GM18499 (cell line): ENCODE data around the gene CREG1.

Experiments used
- ATAC-seq: cut with Tn5 transposase; IDR thresholded peaks from one replicate; pipeline ENCODE4 v1.9.1; 2021; ENCODE audit warnings: moderate number of reproducible peaks; ENCODE audit not compliant: insufficient read depth, unreplicated experiment

Gene CREG1

GRCh38 chr1:167509587-167509986 lies 44.0 kb downstream of the CREG1 start:
- no peak for ATAC-seq

DNA sequence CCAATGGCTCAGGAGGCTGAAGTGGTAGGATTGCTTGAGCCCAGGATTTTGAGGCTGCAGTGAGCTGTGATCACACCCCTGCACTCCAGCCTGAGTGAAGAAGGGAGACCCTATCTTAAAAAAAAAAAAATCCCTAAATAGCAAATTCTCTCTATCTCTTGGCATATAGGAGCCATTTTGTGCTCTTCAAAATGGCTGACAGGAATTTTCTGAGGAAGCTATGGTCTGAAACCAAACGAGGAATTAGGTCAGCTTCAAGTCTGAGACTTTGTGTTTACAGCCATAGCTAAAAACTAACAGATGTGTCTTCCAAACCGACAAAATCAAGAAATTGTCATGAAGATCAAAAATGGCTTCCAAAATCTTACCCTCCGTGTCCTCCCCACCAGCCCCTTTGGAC lies 45.8 kb downstream of the CREG1 start:
- ATAC-seq, result no peak

DNA sequence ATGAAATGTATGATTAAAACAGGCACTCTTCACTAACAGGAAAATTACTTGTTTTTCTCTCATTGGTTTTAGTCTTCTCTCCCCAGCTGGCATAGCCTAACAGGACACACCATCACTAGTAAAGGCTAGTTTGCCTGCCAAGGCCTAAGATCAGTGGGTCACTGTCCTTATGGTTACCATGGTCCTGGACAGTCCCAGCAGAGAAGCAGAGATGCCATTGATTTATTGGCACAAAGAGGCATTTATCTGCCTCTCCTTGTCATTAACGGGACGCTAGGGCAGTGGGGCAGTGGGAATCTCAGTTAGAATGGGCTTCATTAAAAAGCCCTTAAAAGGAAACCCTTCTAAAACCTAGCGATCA lies 49.1 kb downstream of the CREG1 start:
- no peak for ATAC-seq

DNA sequence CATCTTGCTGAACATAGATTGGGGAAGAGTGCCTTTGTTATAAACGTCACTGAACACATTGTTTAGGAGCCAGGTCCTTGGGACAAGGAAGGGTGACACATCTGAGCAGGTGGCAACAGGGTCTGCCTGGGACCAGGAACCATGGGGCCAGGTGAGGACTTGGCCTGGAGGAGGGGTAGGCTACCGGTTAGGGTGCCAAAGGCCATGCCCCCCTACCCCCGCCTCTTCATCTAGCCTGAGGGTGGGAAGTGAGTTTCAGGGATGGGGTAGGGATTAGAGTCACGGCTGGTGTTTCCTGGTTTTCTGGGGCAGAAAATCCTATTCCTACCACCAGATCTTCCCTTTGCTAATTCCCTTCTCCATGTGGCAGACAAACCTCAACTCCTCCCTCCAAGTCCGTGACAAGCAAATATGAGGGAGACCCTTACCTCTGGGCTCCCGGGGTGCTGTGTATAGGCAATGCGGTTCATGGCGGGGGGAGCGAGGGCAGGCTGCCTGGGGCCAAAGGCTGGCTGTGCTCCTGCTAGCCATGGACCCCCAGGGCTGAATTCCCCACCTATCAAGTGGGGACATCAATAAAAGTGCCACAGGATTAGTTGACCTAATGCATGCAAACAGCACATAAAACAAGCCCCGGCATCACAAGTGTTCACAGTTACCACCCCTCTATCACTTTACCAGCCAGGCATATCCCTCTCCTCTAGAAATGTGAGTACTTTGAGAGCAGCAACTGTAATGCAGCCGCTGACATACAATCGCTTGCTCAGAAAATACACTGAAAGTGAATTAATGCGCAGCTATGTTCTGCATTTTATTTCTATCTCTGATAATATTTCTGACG lies 49.7 kb downstream of the CREG1 start:
- no peak for ATAC-seq

DNA sequence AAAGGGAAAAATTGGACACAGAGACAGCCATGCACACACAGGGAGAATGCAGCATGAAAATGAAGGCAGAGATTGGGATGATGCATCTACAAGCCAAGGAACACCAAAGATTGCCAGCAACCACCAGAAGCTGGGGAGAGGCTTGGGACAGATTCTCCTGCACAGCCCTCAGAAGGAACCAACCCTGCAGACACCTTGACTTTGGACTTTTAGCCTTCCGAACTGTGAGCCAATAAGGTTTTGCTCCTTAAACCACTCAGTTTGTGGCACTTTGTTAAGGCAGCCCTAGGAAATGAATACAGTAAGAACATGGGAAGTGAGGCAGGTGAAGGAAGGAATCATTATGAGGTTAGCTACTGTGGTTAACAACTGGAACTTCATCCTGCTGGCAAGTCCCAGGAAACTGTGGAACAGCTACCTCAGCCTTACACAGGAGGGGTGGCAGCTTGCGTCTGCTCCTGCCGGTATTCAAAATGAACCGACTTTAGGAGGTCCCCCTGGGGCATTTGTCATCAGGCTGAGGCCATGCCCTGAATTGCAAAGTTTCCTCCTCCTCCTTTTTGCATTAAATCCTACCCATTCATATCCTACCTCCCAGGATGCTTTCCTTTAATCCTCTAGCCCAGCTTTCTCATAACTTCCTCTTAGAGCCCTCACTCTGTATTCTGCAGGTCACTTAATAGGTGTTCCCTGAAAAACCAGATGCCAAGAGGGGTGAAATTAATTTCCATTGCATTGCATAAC lies 50.7 kb downstream of the CREG1 start:
- ATAC-seq, result no peak

DNA sequence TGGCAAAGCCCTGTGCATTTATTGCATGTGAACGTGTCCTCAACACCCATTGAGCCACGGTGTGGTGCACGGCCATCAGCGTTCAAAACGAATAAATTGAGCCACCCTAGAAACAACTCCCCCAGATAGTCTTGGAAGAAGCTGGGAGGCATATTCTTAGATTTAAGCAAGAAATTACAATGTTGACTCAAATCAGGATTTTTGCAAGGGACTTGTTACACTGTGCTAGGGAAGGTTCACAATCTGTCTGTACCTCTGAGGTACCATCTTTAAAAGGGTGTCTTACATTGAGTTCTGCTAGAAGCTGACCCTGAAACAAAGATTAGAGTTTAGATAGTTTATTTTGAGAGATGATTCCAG lies 51.4 kb downstream of the CREG1 start:
- no peak for ATAC-seq

GRCh38 chr1:167501515-167502191 lies 51.9 kb downstream of the CREG1 start:
- no peak for ATAC-seq

GRCh38 chr1:167500283-167500860 lies 53.2 kb downstream of the CREG1 start:
- no peak for ATAC-seq

DNA sequence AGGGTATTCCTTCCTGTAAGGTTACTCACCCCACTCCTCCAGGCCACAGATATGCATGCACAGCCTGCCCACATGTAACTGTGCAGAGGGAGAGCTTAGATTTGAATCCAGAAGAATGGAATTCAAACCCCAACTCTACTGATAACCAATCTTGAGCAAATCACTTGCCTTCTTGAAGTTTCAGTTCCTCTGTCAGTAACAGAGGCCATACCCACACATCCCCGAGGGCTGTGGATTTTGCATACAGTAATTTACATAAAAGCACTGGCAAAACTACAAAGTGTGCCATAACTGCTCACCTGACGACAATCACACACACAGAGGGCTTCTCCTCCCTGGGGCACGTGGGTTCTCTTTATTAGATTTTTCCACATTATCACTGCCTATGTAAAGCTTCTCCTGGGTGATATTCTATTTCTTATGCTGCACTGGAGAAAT lies 53.9 kb downstream of the CREG1 start:
- peak; percentile 96 for ATAC-seq

DNA sequence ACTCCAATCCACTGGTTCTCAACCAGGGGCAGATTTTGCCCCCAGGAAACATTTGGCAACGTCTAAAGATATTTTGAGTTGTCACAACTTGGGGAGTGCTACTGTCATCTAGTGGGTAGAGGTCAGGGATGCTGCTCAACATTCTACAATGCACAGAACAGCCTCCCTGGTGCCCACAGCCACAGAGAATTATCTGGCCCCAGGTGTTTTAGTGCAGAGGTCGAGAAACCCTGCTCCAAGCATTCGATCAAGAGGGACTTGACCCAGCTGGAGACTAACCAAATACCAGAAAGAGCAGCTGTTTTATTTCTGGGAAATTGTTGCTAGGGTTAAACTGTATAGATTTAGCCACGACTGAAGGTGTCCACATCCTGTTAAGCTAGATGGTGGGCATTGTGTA lies 54.5 kb downstream of the CREG1 start:
- ATAC-seq, result no peak

DNA sequence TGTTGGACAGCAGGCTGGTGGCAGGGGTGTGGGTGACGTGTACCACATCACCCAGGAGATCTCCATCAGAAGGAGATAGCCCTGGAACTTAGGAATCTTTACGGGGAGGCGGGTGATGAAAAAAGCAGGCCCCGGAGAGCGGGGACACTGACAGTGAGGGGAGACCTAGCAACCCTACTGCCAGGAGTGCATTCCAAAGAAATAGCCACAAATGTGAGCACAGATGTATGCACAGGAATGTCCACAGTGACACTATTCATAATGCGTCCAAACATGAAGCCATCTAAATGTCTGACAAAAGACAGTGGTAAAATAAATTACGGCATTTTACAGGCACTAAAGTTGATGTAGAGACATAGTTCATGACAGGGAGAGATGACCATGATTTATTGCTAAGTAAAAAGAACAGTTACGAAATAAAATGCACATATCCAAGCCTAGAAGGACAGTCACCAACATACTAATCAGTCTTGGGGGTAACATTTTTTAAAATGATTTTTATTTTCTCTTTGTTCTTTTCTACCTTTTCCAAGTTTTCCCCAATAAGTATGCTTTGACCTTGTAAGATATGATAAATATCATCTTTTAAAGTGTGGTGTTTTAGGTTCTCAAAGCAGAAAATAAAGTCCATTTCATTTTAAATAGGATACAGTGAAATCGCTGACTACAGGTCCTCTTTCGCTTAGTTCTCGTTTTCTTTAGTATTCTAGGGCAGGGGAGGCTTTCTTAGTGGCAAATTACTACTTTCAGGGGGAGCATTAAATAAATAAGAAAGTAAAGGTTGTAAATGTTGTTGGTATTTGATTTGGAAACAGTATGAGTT lies 56.6 kb downstream of the CREG1 start:
- no peak for ATAC-seq

DNA sequence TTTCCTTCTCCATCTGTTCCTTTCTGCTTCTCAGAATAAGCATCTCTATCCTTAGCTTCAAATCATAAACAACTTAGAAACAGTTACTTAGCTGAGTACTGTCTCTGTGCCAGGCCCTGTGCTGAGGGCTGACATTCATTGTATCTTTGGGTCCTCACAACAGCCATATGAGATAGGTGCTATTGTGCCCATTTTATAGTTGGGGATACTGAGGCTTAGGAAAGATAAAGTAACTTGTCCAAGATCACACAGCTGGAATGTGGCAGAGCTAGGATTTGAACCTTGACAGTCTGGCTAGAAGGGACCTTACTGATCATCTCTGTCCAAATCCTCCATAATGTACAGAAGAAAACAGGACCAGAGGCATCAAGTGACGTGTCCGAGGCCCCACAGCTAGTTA lies 60.2 kb downstream of the CREG1 start:
- ATAC-seq, result no peak

DNA sequence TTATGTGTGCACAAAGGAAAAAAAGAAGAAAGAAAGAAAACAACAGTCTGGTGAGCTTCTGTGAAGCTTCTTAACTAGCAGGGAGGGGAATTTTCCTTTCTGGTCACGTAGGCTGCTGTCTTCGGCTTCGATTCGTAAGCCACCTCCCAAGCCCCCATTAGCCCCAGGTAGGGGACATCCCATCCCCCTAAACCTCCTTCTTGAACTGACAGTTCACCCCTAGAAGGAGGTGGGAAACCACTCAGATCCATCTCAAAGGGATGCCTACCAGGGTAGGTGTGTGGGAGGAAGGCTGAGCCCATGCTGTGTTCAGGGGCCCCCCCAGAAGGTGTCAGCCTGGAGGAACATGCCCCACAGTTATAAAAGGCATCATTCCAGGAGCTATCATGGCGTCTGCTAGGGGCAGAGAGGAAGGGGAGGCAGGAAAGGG lies 61.1 kb downstream of the CREG1 start:
- no peak for ATAC-seq

DNA sequence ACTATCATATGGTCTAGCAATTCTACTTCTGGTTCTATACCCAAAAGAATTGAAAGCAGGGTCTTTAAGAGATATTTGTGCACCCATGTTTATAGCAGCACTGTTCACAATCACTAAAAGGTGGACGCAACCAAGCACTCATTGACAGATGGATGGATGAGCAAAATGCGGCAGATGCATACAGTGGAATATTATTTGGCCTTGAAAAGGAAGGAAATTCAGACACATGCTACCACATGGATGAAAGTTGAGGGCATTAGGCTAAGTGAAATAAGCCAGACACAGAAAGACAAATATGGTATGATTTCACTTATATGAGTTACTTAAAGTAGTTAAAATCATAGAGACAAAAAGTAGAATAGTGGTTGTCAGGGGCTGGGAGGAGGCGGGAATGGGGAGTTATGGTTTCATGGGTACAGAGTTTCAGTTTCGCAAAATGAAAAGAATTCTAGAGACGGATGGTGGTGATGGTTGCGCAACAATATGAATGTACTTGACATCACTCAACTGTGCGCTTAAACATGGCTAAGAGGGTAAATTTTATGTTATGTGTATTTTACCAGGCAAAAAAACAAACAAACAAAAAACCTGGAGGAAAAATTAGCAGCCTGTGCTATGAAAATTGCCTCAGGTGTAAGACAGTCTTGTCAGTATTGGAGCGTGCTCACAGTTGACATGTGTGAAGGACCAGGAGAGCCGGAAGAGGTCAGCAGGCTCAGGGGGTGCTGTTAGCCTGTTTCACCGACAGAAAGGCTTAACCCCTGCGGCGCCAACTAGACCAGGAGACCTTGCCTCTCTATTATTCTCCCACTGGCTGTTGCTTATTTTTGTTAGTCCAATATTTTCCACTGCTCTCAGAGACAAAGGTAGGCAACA lies 61.7 kb downstream of the CREG1 start:
- no peak for ATAC-seq
